ENCODE results near the gene C1QTNF1.

Gene C1QTNF1

GRCh38 chr17:79017546-79018369 lies 6.2 kb upstream of the C1QTNF1 start:
- ATAC-seq = no peak
- TF ChIP-seq ZFP3 (CRISPR knock-in tag; IDR thresholded peaks at IDR 0.05) (no peak), BACH2 (CRISPR knock-in tag; IDR thresholded peaks at IDR 0.05; ENCODE audit: borderline replicate concordance) (no peak), ZC3H10 (CRISPR knock-in tag; IDR thresholded peaks at IDR 0.05) (no peak)

GRCh38 chr17:79018370-79018695 lies 5.6 kb upstream of the C1QTNF1 start:
- no peak for ATAC-seq
- no peak for TF ChIP-seq OSR1 (CRISPR knock-in tag; IDR thresholded peaks at IDR 0.05)
- TF ChIP-seq POU6F1 (CRISPR knock-in tag; IDR thresholded peaks at IDR 0.05; ENCODE audit: borderline replicate concordance, low read depth) = no peak
- no peak for TF ChIP-seq CSDC2 (CRISPR knock-in tag; IDR thresholded peaks at IDR 0.05)
- TF ChIP-seq RARB (CRISPR knock-in tag; IDR thresholded peaks at IDR 0.05) = no peak
- no peak for TF ChIP-seq ZNF8 (CRISPR knock-in tag; IDR thresholded peaks at IDR 0.05)
- no peak for TF ChIP-seq GLIS3 (CRISPR knock-in tag; IDR thresholded peaks at IDR 0.05)
- no peak for TF ChIP-seq PATZ1 (CRISPR knock-in tag; IDR thresholded peaks at IDR 0.05; ENCODE audit: borderline replicate concordance)
- no peak for TF ChIP-seq ZFP30 (CRISPR knock-in tag; IDR thresholded peaks at IDR 0.05)
- no peak for TF ChIP-seq ZFP3 (CRISPR knock-in tag; IDR thresholded peaks at IDR 0.05)
- no peak for TF ChIP-seq PPARA (CRISPR knock-in tag; IDR thresholded peaks at IDR 0.05; ENCODE audit: borderline replicate concordance)
- no peak for TF ChIP-seq ZC3H10 (CRISPR knock-in tag; IDR thresholded peaks at IDR 0.05)
- TF ChIP-seq ZNF565 (CRISPR knock-in tag; conservative IDR thresholded peaks at IDR 0.05; ENCODE audit: low read depth) = no peak
- no peak for TF ChIP-seq ZNF70 (CRISPR knock-in tag; IDR thresholded peaks at IDR 0.05)
- TF ChIP-seq TCF4 (CRISPR knock-in tag; IDR thresholded peaks at IDR 0.05; ENCODE audit: borderline replicate concordance) = no peak
- no peak for TF ChIP-seq SNAI2 (CRISPR knock-in tag; IDR thresholded peaks at IDR 0.05)
- no peak for TF ChIP-seq ISL1 (CRISPR knock-in tag; IDR thresholded peaks at IDR 0.05)
- TF ChIP-seq TSHZ2 (CRISPR knock-in tag; IDR thresholded peaks at IDR 0.05) = no peak

- ATAC-seq = no peak
- TF ChIP-seq CREB5 (CRISPR knock-in tag; IDR thresholded peaks at IDR 0.05; ENCODE audit: low read depth) = no peak
- TF ChIP-seq TOX (CRISPR knock-in tag; IDR thresholded peaks at IDR 0.05; ENCODE audit: borderline replicate concordance) = no peak
- no peak for TF ChIP-seq ARNTL (CRISPR knock-in tag; IDR thresholded peaks at IDR 0.05; ENCODE audit: borderline replicate concordance, low read depth)
- TF ChIP-seq PATZ1 (CRISPR knock-in tag; IDR thresholded peaks at IDR 0.05; ENCODE audit: borderline replicate concordance) = no peak
- TF ChIP-seq TCF4 (CRISPR knock-in tag; IDR thresholded peaks at IDR 0.05; ENCODE audit: borderline replicate concordance) = no peak
- TF ChIP-seq TSHZ2 (CRISPR knock-in tag; IDR thresholded peaks at IDR 0.05) = no peak
- no peak for TF ChIP-seq ZNF8 (CRISPR knock-in tag; IDR thresholded peaks at IDR 0.05)
- TF ChIP-seq ISL1 (CRISPR knock-in tag; IDR thresholded peaks at IDR 0.05) = no peak
- TF ChIP-seq CSRNP3 (CRISPR knock-in tag; IDR thresholded peaks at IDR 0.05) = no peak
- TF ChIP-seq GLIS3 (CRISPR knock-in tag; IDR thresholded peaks at IDR 0.05) = no peak
- no peak for TF ChIP-seq OSR1 (CRISPR knock-in tag; IDR thresholded peaks at IDR 0.05)
- no peak for TF ChIP-seq ZNF565 (CRISPR knock-in tag; conservative IDR thresholded peaks at IDR 0.05; ENCODE audit: low read depth)
- no peak for TF ChIP-seq ZFP30 (CRISPR knock-in tag; IDR thresholded peaks at IDR 0.05)
- TF ChIP-seq CSDC2 (CRISPR knock-in tag; IDR thresholded peaks at IDR 0.05) = no peak
- TF ChIP-seq SNAI2 (CRISPR knock-in tag; IDR thresholded peaks at IDR 0.05) = no peak
- TF ChIP-seq ZC3H10 (CRISPR knock-in tag; IDR thresholded peaks at IDR 0.05) = no peak
- no peak for TF ChIP-seq RARB (CRISPR knock-in tag; IDR thresholded peaks at IDR 0.05)
Measured at GRCh38 chr17:79019261-79019631, 4.7 kb upstream of the C1QTNF1 start.

All from SK-N-SH treated with all-trans-retinoic acid at 6 μM for 48 hours (cell line).